Neural cell (in vitro differentiated cells): ENCODE measurements around the gene CLINT1. TPM values are rescaled to one million over a fixed set of nuclear protein-coding genes. Genes with fewer than 3 reads are reported as not detected.

Source experiments
- H2AFZ ChIP-seq: fragments of 200-600, 300-800 bp; sonication (generic), shearing (Covaris generic); 2 replicates; pipeline ENCODE4 v1.6.0; 2014; ENCODE audit warnings: low read depth, mild to moderate bottlenecking, antibody characterized with exemption, low read length, moderate library complexity
- H3F3A ChIP-seq: fragments of 200-600 bp; shearing (Covaris generic); 2 replicates; pipeline ENCODE4 v1.6.1; 2016; ENCODE audit warnings: mild to moderate bottlenecking, moderate library complexity, mixed read lengths, antibody characterized with exemption, low read length; ENCODE audit not compliant: insufficient read depth, poor library complexity, severe bottlenecking
- H3K27ac ChIP-seq: fragments of 200-600, 300-800 bp; sonication (generic), shearing (Covaris generic); 2 replicates; pipeline ENCODE4 v1.5.1; 2014; ENCODE audit warnings: mild to moderate bottlenecking, low read length, moderate library complexity
- H3K27me3 ChIP-seq: fragments of 300-800, 200-600 bp; sonication (generic), shearing (Covaris generic); 2 replicates; pipeline ENCODE4 v1.6.0; 2014; ENCODE audit warnings: mild to moderate bottlenecking, low read depth, low read length, moderate library complexity; ENCODE audit not compliant: insufficient read depth
- H3K36me3 ChIP-seq: fragments of 300-800, 200-600 bp; sonication (generic), shearing (Covaris generic); 2 replicates; pipeline ENCODE4 v1.5.1; 2014; ENCODE audit warnings: mild to moderate bottlenecking, antibody characterized with exemption, low read length, moderate library complexity; ENCODE audit not compliant: insufficient read depth
- H3K4me2 ChIP-seq: fragments of 300-800, 200-600 bp; sonication (generic), shearing (Covaris generic); 2 replicates; pipeline ENCODE4 v1.6.0; 2014; ENCODE audit warnings: mild to moderate bottlenecking, low read length
- H3K4me3 ChIP-seq: fragments of 300-800, 200-600 bp; sonication (generic), shearing (Covaris generic); 2 replicates; pipeline ENCODE4 v1.5.1; 2014; ENCODE audit warnings: mild to moderate bottlenecking, low read length, moderate library complexity
- H3K79me2 ChIP-seq: fragments of 200-600 bp; shearing (Covaris generic); replicated peaks from 2 replicates; pipeline ENCODE4 v1.6.0; 2014; ENCODE audit warnings: mild to moderate bottlenecking, low read length, moderate library complexity; ENCODE audit not compliant: insufficient read depth
- H3K9ac ChIP-seq: fragments of 300-800, 200-600 bp; sonication (generic), shearing (Covaris generic); 2 replicates; pipeline ENCODE4 v1.6.1; 2016; ENCODE audit warnings: mild to moderate bottlenecking, low read length, mixed read lengths
- H3K9me2 ChIP-seq: fragments of 200-600 bp; shearing (Covaris generic); 2 replicates; pipeline ENCODE4 v1.6.1; 2016; ENCODE audit warnings: mild to moderate bottlenecking, low read length, mixed read lengths; ENCODE audit not compliant: insufficient read depth
- H3K9me3 ChIP-seq: fragments of 200-600, 300-800 bp; sonication (generic), shearing (Covaris generic); 2 replicates; pipeline ENCODE4 v1.6.1; 2016; ENCODE audit warnings: mild to moderate bottlenecking, mixed run types, low read length, moderate library complexity, mixed read lengths
- H4K20me1 ChIP-seq: fragments of 200-600 bp; shearing (Covaris generic); 2 replicates; pipeline ENCODE4 v1.6.1; 2016; ENCODE audit warnings: mild to moderate bottlenecking, mixed run types; ENCODE audit not compliant: insufficient read depth
- CTCF ChIP-seq: fragments of 450-650 bp; IDR thresholded peaks from 2 replicates; pipeline ENCODE4 v1.5.1; 2014; ENCODE audit warnings: antibody characterized with exemption, mild to moderate bottlenecking, moderate library complexity; ENCODE audit not compliant: poor library complexity, severe bottlenecking
- EP300 ChIP-seq: fragments of 450-650 bp; conservative IDR thresholded peaks from 2 replicates; pipeline ENCODE4 v1.6.1; 2014; ENCODE audit warnings: antibody characterized with exemption, mild to moderate bottlenecking, moderate library complexity; ENCODE audit not compliant: poor library complexity, severe bottlenecking
- EZH2 ChIP-seq: fragments of 200-600, 300-800 bp; shearing (Covaris generic), sonication (generic); IDR thresholded peaks from 2 replicates; pipeline ENCODE4 v1.6.1; 2014; ENCODE audit warnings: antibody characterized with exemption, low read length, borderline replicate concordance, mild to moderate bottlenecking; ENCODE audit not compliant: insufficient read depth, poor library complexity, severe bottlenecking
- MXI1 ChIP-seq: fragments of 450-650 bp; conservative IDR thresholded peaks from 2 replicates; pipeline ENCODE4 v1.6.1; 2014; ENCODE audit warnings: antibody characterized with exemption, mild to moderate bottlenecking; ENCODE audit not compliant: poor library complexity, severe bottlenecking
- POLR2AphosphoS5 ChIP-seq: IDR thresholded peaks from 2 replicates; pipeline ENCODE4 v1.6.1; 2012
- RAD21 ChIP-seq: fragments of 450-650 bp; conservative IDR thresholded peaks from 2 replicates; pipeline ENCODE4 v1.6.1; 2014; ENCODE audit warnings: antibody characterized with exemption, mild to moderate bottlenecking, moderate library complexity
- REST ChIP-seq: IDR thresholded peaks from 2 replicates; pipeline ENCODE4 v1.6.1; 2012; ENCODE audit warnings: borderline replicate concordance
- SMC3 ChIP-seq: fragments of 450-650 bp; conservative IDR thresholded peaks from 2 replicates; pipeline ENCODE4 v1.6.1; 2014; ENCODE audit warnings: antibody characterized with exemption, mild to moderate bottlenecking, moderate library complexity; ENCODE audit not compliant: poor library complexity
- TAF1 ChIP-seq: IDR thresholded peaks from 2 replicates; pipeline ENCODE4 v1.6.1; 2012; ENCODE audit warnings: low read depth
- polyA plus RNA-seq: library from polyadenylated mRNA; depleted of rRNA; stranded (reverse); fragments of >200 nt; gene quantifications from 2 replicates; pipeline ENCODE4 v1.2.3, GENCODE V29; 2014

The CLINT1 gene
- polyA plus RNA-seq, 1 donor from 2014 or later = 47.3 TPM

- Histone ChIP-seq H2AFZ (no peak overlapping the region), H3F3A (no peaks in the 10 kb centered on the region), H3K79me2 (no peaks in the 10 kb centered on the region), H3K9me3 (no peaks in the 10 kb centered on the region), H3K9ac (no peak overlapping the region), H3K27me3 (no peaks in the 10 kb centered on the region), H3K9me2 (no peaks in the 10 kb centered on the region), H3K36me3 (no peaks in the 10 kb centered on the region), H3K4me3 (no peak overlapping the region), H3K4me2 (no peak overlapping the region), H4K20me1 (no peaks in the 10 kb centered on the region), H3K27ac (no peak overlapping the region)
- TF ChIP-seq CTCF = no peak
- no peak for TF ChIP-seq EP300
- TF ChIP-seq TAF1 = no peak
- TF ChIP-seq EZH2 = no peak
- no peak for TF ChIP-seq RAD21
- no peak for TF ChIP-seq POLR2AphosphoS5
- no peak for TF ChIP-seq MXI1
Observed at GRCh38 chr5:157874861-157875260, 15.9 kb upstream of the CLINT1 start.

DNA sequence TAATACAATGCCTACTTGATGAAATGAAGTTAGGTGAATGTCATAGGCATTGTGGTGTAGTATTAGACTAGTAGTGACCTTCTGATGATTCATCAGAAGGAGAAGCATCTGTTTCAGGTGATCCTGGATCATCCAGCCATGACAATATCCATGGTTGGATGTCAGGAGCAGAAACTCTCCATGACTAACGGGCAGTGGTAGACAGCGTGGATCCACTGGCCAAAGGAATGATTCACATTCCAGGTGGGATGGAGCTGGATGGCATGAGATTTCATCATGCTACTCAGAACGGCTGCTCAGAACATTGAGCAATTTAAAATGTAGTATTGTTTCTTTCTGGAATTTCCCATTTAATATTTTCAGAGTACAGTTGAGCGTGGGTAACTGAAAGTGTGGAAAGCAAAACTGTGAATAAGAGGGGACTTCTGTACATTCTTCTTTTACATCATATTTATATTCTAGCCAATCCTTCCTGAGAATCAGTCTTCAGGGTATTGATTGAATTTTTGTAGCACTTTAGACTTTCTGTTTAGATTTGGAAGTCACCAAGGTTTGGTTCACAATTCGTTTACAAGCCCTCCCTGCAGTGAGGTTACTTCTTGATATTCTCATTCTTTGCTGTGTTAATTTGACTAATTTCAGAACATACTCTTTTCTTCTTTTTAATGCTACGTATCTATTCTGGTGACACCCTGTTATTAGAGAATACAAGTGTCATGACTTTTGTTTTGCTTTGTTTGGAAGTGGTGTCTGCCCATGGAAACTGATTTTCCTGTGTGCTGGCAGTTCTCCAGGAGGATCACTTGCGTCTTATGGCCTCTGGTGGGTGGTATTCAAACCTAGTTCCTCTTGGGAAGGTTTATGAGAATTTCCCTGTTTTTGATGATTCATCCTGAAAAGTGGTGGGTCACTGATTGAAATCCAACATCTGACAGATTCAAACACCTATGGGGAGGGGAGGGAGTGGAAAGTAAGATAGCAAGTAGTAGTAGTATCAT lies 12.2 kb upstream of the CLINT1 start:
- Histone ChIP-seq H3K9me2 (no peaks in the 10 kb centered on the region), H3K4me2 (no peak overlapping the region), H3K27me3 (no peaks in the 10 kb centered on the region), H3K36me3 (no peaks in the 10 kb centered on the region), H3K79me2 (no peaks in the 10 kb centered on the region), H3F3A (no peaks in the 10 kb centered on the region), H3K9ac (no peak overlapping the region), H3K9me3 (no peaks in the 10 kb centered on the region), H3K4me3 (no peak overlapping the region), H3K27ac (no peak overlapping the region), H2AFZ (no peak overlapping the region), H4K20me1 (no peaks in the 10 kb centered on the region)
- TF ChIP-seq RAD21 = no peak
- no peak for TF ChIP-seq MXI1
- no peak for TF ChIP-seq EP300
- no peak for TF ChIP-seq POLR2AphosphoS5
- no peak for TF ChIP-seq CTCF
- TF ChIP-seq SMC3 = no peak
- no peak for TF ChIP-seq TAF1
- TF ChIP-seq EZH2 = no peak
- TF ChIP-seq REST = no peak
